Karpas-422 (cell line): ENCODE measurements around the gene MARCHF5. TPM values are rescaled to one million over a fixed set of nuclear protein-coding genes. Genes with fewer than 3 reads are reported as not detected.

Experiments
- DNase-seq: peaks from one replicate; pipeline ENCODE4 v3.0.0-alpha.2; 2015
- H2AFZ ChIP-seq: fragments of 200-600 bp; sonication (generic); 2 replicates; pipeline ENCODE4 v1.6.1; 2014; ENCODE audit warnings: antibody characterized with exemption, low read length, mixed read lengths
- H3K27ac ChIP-seq: fragments of 200-600 bp; sonication (generic); 2 replicates; pipeline ENCODE4 v1.5.1; 2014; ENCODE audit warnings: mild to moderate bottlenecking, low read length, moderate library complexity
- H3K27me3 ChIP-seq: fragments of 200-600 bp; sonication (generic); 2 replicates; pipeline ENCODE4 v1.6.1; 2014; ENCODE audit warnings: low read length, mixed read lengths
- H3K36me3 ChIP-seq: fragments of 200-600 bp; sonication (generic); 2 replicates; pipeline ENCODE4 v1.6.1; 2014; ENCODE audit warnings: low read length, mixed read lengths; ENCODE audit not compliant: insufficient read depth
- H3K4me1 ChIP-seq: fragments of 200-600 bp; sonication (generic); 2 replicates; pipeline ENCODE4 v1.6.1; 2014; ENCODE audit warnings: mild to moderate bottlenecking, low read length, mixed read lengths
- H3K4me2 ChIP-seq: fragments of 200-600 bp; sonication (generic); 2 replicates; pipeline ENCODE4 v1.6.1; 2014; ENCODE audit warnings: low read length, low read depth, mild to moderate bottlenecking; ENCODE audit not compliant: poor library complexity, severe bottlenecking
- H3K4me3 ChIP-seq: fragments of 200-600 bp; sonication (generic); 2 replicates; pipeline ENCODE4 v1.5.1; 2014; ENCODE audit warnings: mild to moderate bottlenecking, antibody characterized with exemption, low read length, mixed read lengths
- H3K79me2 ChIP-seq: fragments of 200-600 bp; sonication (generic); 2 replicates; pipeline ENCODE4 v1.6.1; 2014; ENCODE audit warnings: mild to moderate bottlenecking, low read length, mixed read lengths
- H3K9ac ChIP-seq: fragments of 200-600 bp; sonication (generic); 2 replicates; pipeline ENCODE4 v1.6.0; 2014; ENCODE audit warnings: low read length
- H3K9me2 ChIP-seq: fragments of 200-600 bp; sonication (generic), shearing (Covaris generic); replicated peaks from 2 replicates; pipeline ENCODE4 v1.6.0; 2014; ENCODE audit warnings: mild to moderate bottlenecking, low read length, moderate library complexity; ENCODE audit not compliant: insufficient read depth
- H3K9me3 ChIP-seq: fragments of 300-700, 200-600 bp; sonication (generic); 2 replicates; pipeline ENCODE4 v1.6.1; 2014; ENCODE audit warnings: low read length, mixed read lengths
- H4K20me1 ChIP-seq: fragments of 200-600 bp; sonication (generic); 2 replicates; pipeline ENCODE4 v1.6.1; 2014; ENCODE audit warnings: mild to moderate bottlenecking, antibody characterized with exemption, low read length, low read depth; ENCODE audit not compliant: insufficient read depth
- total RNA-seq: library from RNA; depleted of rRNA; stranded (reverse); fragments of >200 nt; shearing (Covaris generic); gene quantifications from 2 replicates; pipeline ENCODE4 v1.2.3, GENCODE V29; 2014; ENCODE audit warnings: low replicate concordance; rRNA removed

MARCHF5 gene
- 3.3 and 7.6 TPM in 2 replicates for total RNA-seq

GRCh38 chr10:92290837-92291615, at the start of gene MARCHF5, which contains the start of gene CPEB3:
Gene MARCHF5 (plus strand): TSS chr10:92291167. CDS start chr10:92291495, 328 bp downstream.
Gene CPEB3 (minus strand): TSS chr10:92291078. CDS start chr10:92240350, 50,728 bp downstream.
- Histone ChIP-seq H3K9me3 (no peaks in the 10 kb centered on the region), H3K4me3 (peak within 1 kb of the TSS; percentile 87), H3K9me2 (no peaks in the 10 kb centered on the region), H3K79me2 (peaks cover 45% of the 10 kb centered on the region), H3K9ac (peak within 1 kb of the TSS; percentile 94), H3K27me3 (no peaks in the 10 kb centered on the region), H4K20me1 (no peaks in the 10 kb centered on the region), H3K36me3 (no peaks in the 10 kb centered on the region), H3K4me1 (peaks cover 13% of the 10 kb centered on the region), H3K27ac (peak within 1 kb of the TSS; percentile 54), H3K4me2 (peak within 1 kb of the TSS; percentile 88), H2AFZ (peak within 1 kb of the TSS; percentile 94)
- DNase-seq, result peak; percentile 94

DNA sequence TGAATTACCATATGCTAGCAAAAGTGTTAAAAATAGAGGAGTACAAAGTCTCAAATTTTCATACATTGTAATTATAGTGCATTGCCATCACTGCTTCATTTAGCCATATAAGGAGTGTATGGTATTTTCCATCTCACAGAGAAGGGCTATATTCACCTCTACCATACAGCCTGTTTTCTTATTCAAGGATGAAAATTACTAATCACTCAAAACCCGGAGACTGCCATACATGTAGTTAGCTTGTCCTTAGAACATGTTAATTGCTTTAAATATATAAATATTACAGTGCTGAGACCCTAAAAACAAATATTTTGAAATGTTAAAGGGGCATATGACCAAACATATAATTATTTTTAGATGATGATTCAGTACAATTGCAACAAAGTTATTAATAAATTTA, 49.5 kb upstream of the MARCHF5 start:
- H4K20me1 ChIP-seq, result no peaks in the 10 kb centered on the region
- no peak for DNase-seq
- H3K79me2 ChIP-seq, result peaks cover 31% of the 10 kb centered on the region
- H3K9me3 ChIP-seq, result no peaks in the 10 kb centered on the region
- H3K4me1 ChIP-seq, result peaks cover 46% of the 10 kb centered on the region
- peak overlapping the region; percentile 98 for H3K27ac ChIP-seq
- H3K4me2 ChIP-seq, result peak overlapping the region; percentile 93
- peak overlapping the region; percentile 89 for H3K9ac ChIP-seq
- H3K27me3 ChIP-seq, result no peaks in the 10 kb centered on the region
- H3K9me2 ChIP-seq, result no peaks in the 10 kb centered on the region
- no peaks in the 10 kb centered on the region for H3K36me3 ChIP-seq
- H3K4me3 ChIP-seq, result peak overlapping the region; percentile 93
- no peak overlapping the region for H2AFZ ChIP-seq

GRCh38 chr10:92242380-92242779, 48.6 kb upstream of the MARCHF5 start:
- H3K4me2 ChIP-seq, result peak overlapping the region; percentile 93
- no peaks in the 10 kb centered on the region for H3K9me2 ChIP-seq
- peaks cover 37% of the 10 kb centered on the region for H3K4me1 ChIP-seq
- H3K79me2 ChIP-seq, result peaks cover 22% of the 10 kb centered on the region
- H3K36me3 ChIP-seq, result no peaks in the 10 kb centered on the region
- H2AFZ ChIP-seq, result peak overlapping the region; percentile 63
- peak overlapping the region; percentile 89 for H3K9ac ChIP-seq
- H3K27ac ChIP-seq, result peak overlapping the region; percentile 98
- H3K27me3 ChIP-seq, result no peaks in the 10 kb centered on the region
- peak overlapping the region; percentile 93 for H3K4me3 ChIP-seq
- DNase-seq, result no peak
- no peaks in the 10 kb centered on the region for H3K9me3 ChIP-seq
- H4K20me1 ChIP-seq, result no peaks in the 10 kb centered on the region

DNA sequence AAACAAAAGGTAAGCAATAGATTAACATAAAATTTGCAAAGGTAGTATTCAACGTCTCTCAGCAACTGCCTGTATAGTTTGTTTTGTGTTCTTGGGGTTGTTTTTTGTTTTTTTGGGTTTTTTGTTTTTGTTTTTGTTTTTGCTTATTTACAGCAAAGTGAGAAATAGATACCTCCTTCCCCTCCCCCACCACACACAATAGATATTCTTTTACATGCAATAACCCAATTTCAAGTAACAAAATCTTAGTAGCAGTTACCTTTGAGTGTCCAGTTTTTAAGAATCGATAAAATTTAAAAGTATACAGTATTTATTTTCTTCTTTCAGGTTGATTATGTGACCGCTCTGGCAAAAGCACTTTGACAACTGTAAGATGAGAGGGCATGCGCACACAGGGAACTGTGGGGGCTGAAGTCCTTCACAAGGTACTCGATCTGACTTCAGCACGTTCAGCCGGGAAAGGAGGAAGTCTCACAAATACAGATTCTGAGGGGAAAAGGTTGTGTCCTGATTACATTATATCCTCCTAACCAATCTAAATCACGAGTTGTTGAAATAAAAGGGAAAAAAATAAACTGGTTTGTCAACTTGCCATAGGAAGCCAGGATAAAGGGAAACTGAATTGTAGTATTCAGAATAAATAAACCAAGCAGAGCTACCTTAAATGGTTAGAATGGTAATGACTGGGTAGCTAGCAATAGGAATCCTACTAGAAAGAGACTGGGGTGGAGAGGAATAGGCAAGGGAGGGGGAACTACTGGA, 47.9 kb upstream of the MARCHF5 start:
- peak overlapping the region; percentile 98 for H3K27ac ChIP-seq
- DNase-seq, result peak; percentile 79
- H3K36me3 ChIP-seq, result no peaks in the 10 kb centered on the region
- H3K9ac ChIP-seq, result peak overlapping the region; percentile 89
- peaks cover 15% of the 10 kb centered on the region for H3K79me2 ChIP-seq
- no peaks in the 10 kb centered on the region for H3K9me3 ChIP-seq
- H3K4me2 ChIP-seq, result peak overlapping the region; percentile 93
- H3K4me3 ChIP-seq, result peak overlapping the region; percentile 93
- no peaks in the 10 kb centered on the region for H3K9me2 ChIP-seq
- peaks cover 30% of the 10 kb centered on the region for H3K4me1 ChIP-seq
- H4K20me1 ChIP-seq, result no peaks in the 10 kb centered on the region
- H2AFZ ChIP-seq, result peak overlapping the region; percentile 81; the same call in 1 of the 2 replicates
- H3K27me3 ChIP-seq, result no peaks in the 10 kb centered on the region

DNA sequence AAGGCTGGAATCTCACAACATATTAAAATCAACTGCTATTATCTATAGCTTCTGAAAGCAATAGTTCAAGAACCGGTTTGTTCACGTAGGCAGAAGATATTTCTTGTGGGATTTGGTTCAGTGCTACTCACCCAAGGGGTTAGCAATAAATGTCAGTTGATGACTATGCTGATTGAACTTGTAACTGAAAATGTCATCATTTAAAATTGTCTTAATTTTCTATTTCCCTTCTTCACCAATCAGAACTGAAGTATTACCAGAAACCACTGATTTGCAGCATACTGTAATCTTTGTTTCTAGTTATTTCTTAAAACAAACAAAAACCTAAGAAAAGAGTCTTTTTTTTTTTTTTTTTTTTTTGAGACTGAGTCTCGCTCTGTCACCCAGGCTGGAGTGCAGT, 46.2 kb upstream of the MARCHF5 start:
- no peak for DNase-seq
- Histone ChIP-seq H3K9me3 (no peaks in the 10 kb centered on the region), H3K36me3 (no peaks in the 10 kb centered on the region), H3K4me1 (peaks cover 29% of the 10 kb centered on the region), H3K4me2 (no peak overlapping the region), H3K27ac (no peak overlapping the region), H3K9ac (no peak overlapping the region), H3K9me2 (no peaks in the 10 kb centered on the region), H3K27me3 (no peaks in the 10 kb centered on the region), H2AFZ (no peak overlapping the region), H4K20me1 (no peaks in the 10 kb centered on the region), H3K4me3 (no peak overlapping the region), H3K79me2 (no peaks in the 10 kb centered on the region; the same call in 1 of the 2 replicates)

DNA sequence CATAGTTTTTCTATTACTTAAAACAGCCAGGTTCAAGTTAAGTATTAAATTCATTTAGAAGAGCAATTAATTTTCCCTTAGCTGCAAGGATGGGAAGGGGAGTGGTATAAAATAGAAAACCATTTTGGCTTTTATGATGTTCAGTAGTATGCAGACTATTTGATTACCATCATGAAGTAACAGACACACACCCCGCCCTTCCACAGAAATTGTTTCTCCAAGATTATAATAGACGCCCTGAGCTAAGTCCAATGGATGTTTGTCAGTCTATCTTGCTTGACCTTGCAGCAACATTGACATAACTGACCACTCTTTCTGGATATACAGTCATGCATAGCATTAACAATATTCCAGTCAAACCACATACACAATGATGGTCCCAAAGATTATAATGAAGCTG, 42.4 kb upstream of the MARCHF5 start:
- H2AFZ ChIP-seq, result no peak overlapping the region
- no peak overlapping the region for H3K4me2 ChIP-seq
- no peaks in the 10 kb centered on the region for H4K20me1 ChIP-seq
- no peaks in the 10 kb centered on the region for H3K36me3 ChIP-seq
- H3K27me3 ChIP-seq, result no peaks in the 10 kb centered on the region
- no peak for DNase-seq
- no peak overlapping the region for H3K9ac ChIP-seq
- H3K4me3 ChIP-seq, result no peak overlapping the region
- H3K79me2 ChIP-seq, result no peaks in the 10 kb centered on the region
- H3K4me1 ChIP-seq, result peaks cover 2% of the 10 kb centered on the region
- H3K9me2 ChIP-seq, result no peaks in the 10 kb centered on the region
- H3K9me3 ChIP-seq, result no peaks in the 10 kb centered on the region
- no peak overlapping the region for H3K27ac ChIP-seq

- Histone ChIP-seq H3K27me3 (no peaks in the 10 kb centered on the region), H3K4me2 (no peak overlapping the region), H3K9me2 (no peaks in the 10 kb centered on the region), H3K79me2 (no peaks in the 10 kb centered on the region), H3K9ac (no peak overlapping the region), H3K4me1 (peaks cover 4% of the 10 kb centered on the region), H4K20me1 (no peaks in the 10 kb centered on the region), H3K4me3 (no peak overlapping the region), H2AFZ (no peak overlapping the region), H3K36me3 (no peaks in the 10 kb centered on the region), H3K27ac (no peak overlapping the region), H3K9me3 (no peaks in the 10 kb centered on the region)
- DNase-seq, result no peak
Measured at GRCh38 chr10:92263396-92263795, 27.6 kb upstream of the MARCHF5 start.

- H3K9me3 ChIP-seq, result no peaks in the 10 kb centered on the region
- H2AFZ ChIP-seq, result no peak overlapping the region
- no peaks in the 10 kb centered on the region for H3K36me3 ChIP-seq
Measured at GRCh38 chr10:92264249-92264648, 26.7 kb upstream of the MARCHF5 start.

More at GRCh38 chr10:92264249-92264648, 26.7 kb upstream of the MARCHF5 start:
- peaks cover 4% of the 10 kb centered on the region for H3K4me1 ChIP-seq
- H3K79me2 ChIP-seq, result no peaks in the 10 kb centered on the region
- H3K27me3 ChIP-seq, result no peaks in the 10 kb centered on the region
- no peak overlapping the region for H3K4me2 ChIP-seq
- no peak for DNase-seq
- H3K9me2 ChIP-seq, result no peaks in the 10 kb centered on the region
- H3K4me3 ChIP-seq, result no peak overlapping the region
- no peak overlapping the region for H3K27ac ChIP-seq
- no peaks in the 10 kb centered on the region for H4K20me1 ChIP-seq
- H3K9ac ChIP-seq, result no peak overlapping the region
